GM23248 (cell line): ENCODE results near the gene ATP6V1G3. TPM values are rescaled to one million over a fixed set of nuclear protein-coding genes. Genes with fewer than 3 reads are reported as not detected.
A peak's percentile ranks its signal among the peaks of the same experiment; 100 is the strongest.

Experiments
- DNase-seq: peaks from one replicate; pipeline ENCODE4 v3.0.0-alpha.2; 2015
- H2AFZ ChIP-seq: fragments of 200-600 bp; sonication (generic); 2 replicates; pipeline ENCODE4 v1.6.1; 2016; ENCODE audit warnings: antibody characterized with exemption
- H3F3A ChIP-seq: fragments of 200-600 bp; sonication (generic); 2 replicates; pipeline ENCODE4 v1.6.1; 2016; ENCODE audit warnings: mild to moderate bottlenecking, antibody characterized with exemption, mixed run types; ENCODE audit not compliant: insufficient read depth
- H3K27ac ChIP-seq: fragments of 200-600 bp; sonication (generic); 2 replicates; pipeline ENCODE4 v1.5.1; 2016; ENCODE audit warnings: mild to moderate bottlenecking
- H3K27me3 ChIP-seq: fragments of 200-600 bp; sonication (generic); replicated peaks from 2 replicates; pipeline ENCODE4 v1.6.1; 2016; ENCODE audit warnings: mild to moderate bottlenecking; ENCODE audit not compliant: insufficient read depth
- H3K36me3 ChIP-seq: fragments of 200-600 bp; sonication (generic); 2 replicates; pipeline ENCODE4 v1.6.1; 2016; ENCODE audit warnings: low read depth, mild to moderate bottlenecking
- H3K4me1 ChIP-seq: fragments of 200-600 bp; sonication (generic); 2 replicates; pipeline ENCODE4 v1.6.1; 2016; ENCODE audit warnings: mild to moderate bottlenecking; ENCODE audit not compliant: insufficient read depth
- H3K4me2 ChIP-seq: fragments of 200-600 bp; sonication (generic); one replicate; pipeline ENCODE4 v1.6.1; 2016; ENCODE audit warnings: mild to moderate bottlenecking; ENCODE audit not compliant: unreplicated experiment
- H3K4me3 ChIP-seq: fragments of 200-600 bp; sonication (generic); 2 replicates; pipeline ENCODE4 v1.5.1; 2016; ENCODE audit warnings: mild to moderate bottlenecking
- H3K79me2 ChIP-seq: fragments of 200-600 bp; sonication (generic); 2 replicates; pipeline ENCODE4 v1.6.1; 2016; ENCODE audit warnings: mild to moderate bottlenecking; ENCODE audit not compliant: insufficient read depth
- H3K9ac ChIP-seq: fragments of 200-600 bp; sonication (generic); 2 replicates; pipeline ENCODE4 v1.6.1; 2016; ENCODE audit warnings: mild to moderate bottlenecking
- H3K9me2 ChIP-seq: fragments of 200-600 bp; sonication (generic); 2 replicates; pipeline ENCODE4 v1.6.1; 2016; ENCODE audit warnings: mixed run types, mild to moderate bottlenecking, moderate library complexity; ENCODE audit not compliant: insufficient read depth
- H3K9me3 ChIP-seq: fragments of 200-600 bp; sonication (generic); one replicate; pipeline ENCODE4 v1.6.1; 2017; ENCODE audit warnings: low read depth
- H4K20me1 ChIP-seq: fragments of 200-600 bp; sonication (generic); 2 replicates; pipeline ENCODE4 v1.6.0; 2016; ENCODE audit not compliant: insufficient read depth
- EZH2 ChIP-seq: fragments of 200-600 bp; sonication (generic); IDR thresholded peaks from 2 replicates; pipeline ENCODE4 v1.6.1; 2018; ENCODE audit warnings: antibody characterized with exemption, mild to moderate bottlenecking; ENCODE audit not compliant: insufficient read depth, poor library complexity, severe bottlenecking
- EZH2phosphoT487 ChIP-seq: fragments of 200-600 bp; sonication (generic); IDR thresholded peaks from 2 replicates; pipeline ENCODE4 v1.6.1; 2018; ENCODE audit warnings: antibody characterized with exemption, moderate library complexity, mild to moderate bottlenecking, low read depth; ENCODE audit not compliant: insufficient read depth
- WGBS, 2 experiments: methylation state at CpG; one replicate each; pipeline ENCODE4 v1.1.6; 2015 to 2017; ENCODE audit warnings: low lambda C conversion rate in 2 of 2, low coverage in 1 of 2; ENCODE audit errors: missing lambda C conversion rate in 2 of 2; 5-methylcytosine and 5-hydroxymethylcytosine counted together
- in situ Hi-C: fragments of 300-500 bp; cut with MboI; formaldehyde crosslinking; loops from 2 replicates; pipeline ENCODE4 v1.15.0; 2020
- polyA plus RNA-seq: library from polyadenylated mRNA; unstranded; fragments of >200 nt; fragmentation: Nextera tagmentation; extraction: Ambion mirVana; gene quantifications from 2 replicates; pipeline ENCODE4 v1.2.1, GENCODE V29; 2016
- total RNA-seq: library from RNA; depleted of rRNA; stranded (reverse); fragments of >200 nt; shearing (Covaris generic); gene quantifications from 2 replicates; pipeline ENCODE4 v1.2.3, GENCODE V29; 2014

ATP6V1G3 gene
- total and polyA plus RNA-seq, 2 experiments from 2014 or later, result 1.3 TPM; not detected in 1

DNA sequence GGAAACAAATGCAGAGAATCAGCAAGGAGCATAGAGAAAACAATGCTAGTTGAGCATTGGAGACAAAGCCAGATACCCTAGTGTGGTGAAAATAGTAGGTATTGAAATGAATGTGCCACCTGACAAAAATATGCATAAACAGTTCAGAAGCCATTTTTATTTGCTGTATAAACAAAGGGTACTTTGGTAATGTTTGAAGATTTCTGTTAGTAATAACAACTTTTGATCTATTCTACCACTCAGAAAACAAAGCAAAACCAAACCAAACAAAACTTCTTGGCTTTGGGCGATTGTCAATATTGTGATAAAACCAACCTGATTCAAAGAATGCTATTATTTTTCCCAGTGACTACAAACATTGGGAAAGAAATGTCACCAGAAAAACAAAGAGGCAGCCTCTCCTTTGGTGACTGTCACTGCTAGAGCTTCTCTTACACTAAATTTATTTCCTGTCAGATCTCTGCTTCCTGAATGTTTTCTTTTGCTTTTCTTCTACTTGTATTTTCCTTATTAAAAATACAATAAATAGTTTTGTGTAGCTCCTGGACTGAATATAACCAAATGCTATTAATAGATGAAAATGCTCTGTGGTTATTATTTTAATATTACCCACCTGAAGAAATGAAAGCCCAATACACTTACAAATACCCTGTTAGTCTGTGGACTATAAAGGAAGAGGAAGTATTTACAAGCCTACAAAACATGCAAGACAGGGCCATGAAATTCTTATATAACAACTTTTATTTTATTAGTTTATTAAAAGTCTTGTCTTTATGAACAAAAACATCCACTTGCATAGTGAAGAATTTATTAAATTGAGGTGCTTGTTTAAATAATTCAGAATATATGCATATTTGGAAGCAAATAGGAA is 5.7 kb downstream of the ATP6V1G3 start:
- DNase-seq, result no peak
- H4K20me1 ChIP-seq, result no peaks in the 10 kb centered on the region
- H3K4me3 ChIP-seq, result no peak overlapping the region
- H3K27ac ChIP-seq, result no peak overlapping the region
- H3K9ac ChIP-seq, result no peak overlapping the region
- 0 out of 2 replicates have a peak, but pooled peaks cover 4% of the 10 kb centered on the region for H3K9me2 ChIP-seq
- TF ChIP-seq EZH2 (no peak), EZH2phosphoT487 (no peak)
- peak overlapping the region; percentile 50 for H2AFZ ChIP-seq
- no peak overlapping the region for H3K4me2 ChIP-seq
- H3K36me3 ChIP-seq, result no peaks in the 10 kb centered on the region
- peaks cover 9% of the 10 kb centered on the region for H3K4me1 ChIP-seq
- no peaks in the 10 kb centered on the region for H3F3A ChIP-seq
- no peaks in the 10 kb centered on the region for H3K79me2 ChIP-seq
- H3K27me3 ChIP-seq, result no peaks in the 10 kb centered on the region
- H3K9me3 ChIP-seq, result no peaks in the 10 kb centered on the region
- WGBS, 2 experiments, result 81 to 84% methylated on average over 1 of the region's 1 CpG
- in situ Hi-C loops, result no loop called here

GRCh38 chr1:198531891-198532290 is 8.6 kb downstream of the ATP6V1G3 start:
- peak overlapping the region; percentile 16; the same call in 1 of the 2 replicates for H2AFZ ChIP-seq
- peaks cover 34% of the 10 kb centered on the region for H3K4me1 ChIP-seq
- H3K4me3 ChIP-seq, result no peak overlapping the region
- in situ Hi-C loops, result no loop called here
- no peaks in the 10 kb centered on the region for H3K27me3 ChIP-seq
- no peak overlapping the region for H3K9ac ChIP-seq
- H3K79me2 ChIP-seq, result no peaks in the 10 kb centered on the region
- peaks cover 16% of the 10 kb centered on the region; the same call in 1 of the 2 replicates for H3F3A ChIP-seq
- WGBS, 2 experiments, result 94 to 96% methylated on average over 3 of the region's 3 CpGs
- H3K36me3 ChIP-seq, result no peaks in the 10 kb centered on the region
- TF ChIP-seq EZH2, result no peak
- TF ChIP-seq EZH2phosphoT487, result no peak
- no peaks in the 10 kb centered on the region for H3K9me2 ChIP-seq
- no peak overlapping the region for H3K27ac ChIP-seq
- DNase-seq, result no peak
- no peaks in the 10 kb centered on the region for H3K9me3 ChIP-seq
- H3K4me2 ChIP-seq, result no peak overlapping the region
- no peaks in the 10 kb centered on the region for H4K20me1 ChIP-seq

GRCh38 chr1:198530953-198531352 is 9.5 kb downstream of the ATP6V1G3 start:
- Histone ChIP-seq H3K9me3 (no peaks in the 10 kb centered on the region), H3K9ac (no peak overlapping the region), H3K36me3 (no peaks in the 10 kb centered on the region), H2AFZ (peak overlapping the region; percentile 22; the same call in 1 of the 2 replicates), H3F3A (peaks cover 16% of the 10 kb centered on the region; the same call in 1 of the 2 replicates), H3K9me2 (no peaks in the 10 kb centered on the region), H3K4me3 (no peak overlapping the region), H3K79me2 (no peaks in the 10 kb centered on the region), H3K27me3 (no peaks in the 10 kb centered on the region), H4K20me1 (no peaks in the 10 kb centered on the region), H3K4me2 (no peak overlapping the region), H3K4me1 (peaks cover 34% of the 10 kb centered on the region), H3K27ac (no peak overlapping the region)
- DNase-seq, result no peak
- TF ChIP-seq EZH2, result no peak
- no peak for TF ChIP-seq EZH2phosphoT487
- 63 to 67% methylated on average over 3 of the region's 3 CpGs for WGBS, 2 experiments
- in situ Hi-C loops, result no loop called here

DNA sequence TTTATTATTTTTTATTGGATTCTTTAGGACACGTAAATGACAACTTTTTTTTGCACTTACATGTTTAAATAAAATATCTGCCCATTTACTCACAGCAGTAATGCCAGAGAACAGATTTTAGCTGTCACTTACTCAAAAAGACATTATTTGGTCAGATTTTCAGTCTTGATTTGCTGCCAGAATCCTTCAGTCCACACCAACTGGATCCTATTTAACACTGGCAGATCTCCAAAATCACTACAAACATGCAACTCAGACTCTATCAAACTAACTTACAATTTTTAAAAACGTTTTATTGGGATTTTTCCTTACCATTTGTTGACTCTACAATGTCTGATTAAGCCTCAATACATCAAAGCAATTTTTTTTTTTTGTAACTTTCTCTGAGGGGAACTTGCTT is 11.1 kb downstream of the ATP6V1G3 start:
- Histone ChIP-seq H3K9me3 (no peaks in the 10 kb centered on the region), H3K4me2 (peak overlapping the region; percentile 36), H2AFZ (peak overlapping the region; percentile 16; the same call in 1 of the 2 replicates), H3K36me3 (no peaks in the 10 kb centered on the region), H3K79me2 (no peaks in the 10 kb centered on the region), H3K9me2 (no peaks in the 10 kb centered on the region), H3K9ac (no peak overlapping the region), H4K20me1 (no peaks in the 10 kb centered on the region), H3F3A (peaks cover 16% of the 10 kb centered on the region; the same call in 1 of the 2 replicates), H3K4me3 (0 out of 2 replicates have a peak overlapping the region, but pooled peaks have one; percentile 2), H3K27me3 (no peaks in the 10 kb centered on the region), H3K4me1 (peaks cover 34% of the 10 kb centered on the region), H3K27ac (0 out of 2 replicates have a peak overlapping the region, but pooled peaks have one; percentile 13)
- no peak for TF ChIP-seq EZH2phosphoT487
- TF ChIP-seq EZH2, result no peak
- 4 to 7% methylated on average over 2 of the region's 2 CpGs for WGBS, 2 experiments
- peak; percentile 74 for DNase-seq
- in situ Hi-C loops, result no loop called here
